ENCODE measurements around the gene GRIN2A.

Gene GRIN2A

DNA sequence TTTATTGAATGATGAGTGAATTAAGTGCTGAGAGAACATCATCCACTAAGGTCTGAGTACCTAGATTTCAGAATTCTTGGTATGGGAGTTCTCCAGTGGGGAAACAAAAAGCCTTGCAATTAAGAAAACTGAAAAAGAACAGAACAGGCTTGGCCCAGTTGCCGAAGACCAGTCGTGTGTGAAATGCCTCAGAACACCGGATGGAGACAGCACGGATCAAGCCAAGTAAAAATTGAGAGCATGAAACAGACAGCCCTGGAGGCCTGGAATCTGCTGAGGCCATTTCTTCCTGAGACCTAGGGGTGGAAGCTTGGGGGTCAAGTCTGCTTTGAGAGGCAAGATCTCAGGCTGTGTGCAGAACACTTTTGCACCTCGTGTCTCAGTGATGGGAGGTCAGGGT lies 43.3 kb downstream of the GRIN2A start:
- H3K27me3 ChIP-seq (replicated peaks; ENCODE audit: insufficient read depth, low read length) = no peaks in the 10 kb centered on the region
- TF ChIP-seq EZH2phosphoT487 (IDR thresholded peaks at IDR 0.05; ENCODE audit: low read length) (no peak), EZH2 (optimal IDR thresholded peaks at IDR 0.05; ENCODE audit: low read depth, low read length) (no peak)
- TF ChIP-seq, protein P1, sequence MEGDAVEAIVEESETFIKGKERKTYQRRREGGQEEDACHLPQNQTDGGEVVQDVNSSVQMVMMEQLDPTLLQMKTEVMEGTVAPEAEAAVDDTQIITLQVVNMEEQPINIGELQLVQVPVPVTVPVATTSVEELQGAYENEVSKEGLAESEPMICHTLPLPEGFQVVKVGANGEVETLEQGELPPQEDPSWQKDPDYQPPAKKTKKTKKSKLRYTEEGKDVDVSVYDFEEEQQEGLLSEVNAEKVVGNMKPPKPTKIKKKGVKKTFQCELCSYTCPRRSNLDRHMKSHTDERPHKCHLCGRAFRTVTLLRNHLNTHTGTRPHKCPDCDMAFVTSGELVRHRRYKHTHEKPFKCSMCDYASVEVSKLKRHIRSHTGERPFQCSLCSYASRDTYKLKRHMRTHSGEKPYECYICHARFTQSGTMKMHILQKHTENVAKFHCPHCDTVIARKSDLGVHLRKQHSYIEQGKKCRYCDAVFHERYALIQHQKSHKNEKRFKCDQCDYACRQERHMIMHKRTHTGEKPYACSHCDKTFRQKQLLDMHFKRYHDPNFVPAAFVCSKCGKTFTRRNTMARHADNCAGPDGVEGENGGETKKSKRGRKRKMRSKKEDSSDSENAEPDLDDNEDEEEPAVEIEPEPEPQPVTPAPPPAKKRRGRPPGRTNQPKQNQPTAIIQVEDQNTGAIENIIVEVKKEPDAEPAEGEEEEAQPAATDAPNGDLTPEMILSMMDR (IDR thresholded peaks at IDR 0.05; ENCODE audit: low read length) = no peak
- H3K4me2 ChIP-seq (ENCODE audit: low read depth, low read length) = no peak overlapping the region
- H3K9me3 ChIP-seq (replicated peaks; ENCODE audit: insufficient read depth, low read length) = no peaks in the 10 kb centered on the region
- H3K9ac ChIP-seq (ENCODE audit: low read length) = no peak overlapping the region
- no peaks in the 10 kb centered on the region for H3K4me1 ChIP-seq (ENCODE audit: low read length)
- H4K20me1 ChIP-seq (ENCODE audit: insufficient read depth, low read length) = no peaks in the 10 kb centered on the region
- no peaks in the 10 kb centered on the region for H3K79me2 ChIP-seq (ENCODE audit: low read length)
- no peak overlapping the region for H3K4me3 ChIP-seq (ENCODE audit: low read length)
- no peaks in the 10 kb centered on the region for H3K9me2 ChIP-seq (replicated peaks; ENCODE audit: insufficient read depth, low read length)
- DNase-seq = no peak
- no peaks in the 10 kb centered on the region for H3K36me3 ChIP-seq (replicated peaks; ENCODE audit: insufficient read depth, low read length)
- H2AFZ ChIP-seq (ENCODE audit: low read length) = no peak overlapping the region
- no peaks in the 10 kb centered on the region for H3F3A ChIP-seq (ENCODE audit: insufficient read depth, low read length)
- no peak overlapping the region for H3K27ac ChIP-seq (ENCODE audit: low read length)

DNA sequence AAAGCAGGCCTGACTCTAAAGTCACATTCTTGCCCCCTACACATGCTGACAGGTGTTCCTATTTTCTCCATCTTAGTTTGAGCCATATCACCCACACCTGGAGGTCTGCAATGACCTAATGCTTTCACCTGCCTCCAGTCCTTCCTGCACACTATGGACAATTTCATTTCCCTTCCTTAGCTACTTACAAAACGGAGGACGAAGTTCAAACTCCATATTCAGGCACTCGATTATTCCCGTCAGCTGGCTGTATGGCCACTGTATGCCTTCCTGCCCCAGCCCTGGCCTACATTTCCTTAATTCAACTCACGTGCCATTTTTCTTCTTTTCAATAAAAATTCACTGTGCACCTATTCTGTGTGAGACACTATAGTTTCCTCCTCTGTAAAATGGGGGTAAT lies 44.9 kb downstream of the GRIN2A start:
- no peak overlapping the region for H3K9ac ChIP-seq (ENCODE audit: low read length)
- no peak for DNase-seq
- no peaks in the 10 kb centered on the region for H3K9me3 ChIP-seq (replicated peaks; ENCODE audit: insufficient read depth, low read length)
- no peak overlapping the region for H3K27ac ChIP-seq (ENCODE audit: low read length)
- H4K20me1 ChIP-seq (ENCODE audit: insufficient read depth, low read length) = no peaks in the 10 kb centered on the region
- no peaks in the 10 kb centered on the region for H3K79me2 ChIP-seq (ENCODE audit: low read length)
- no peaks in the 10 kb centered on the region for H3F3A ChIP-seq (ENCODE audit: insufficient read depth, low read length)
- H3K4me1 ChIP-seq (ENCODE audit: low read length) = no peaks in the 10 kb centered on the region
- H3K4me3 ChIP-seq (ENCODE audit: low read length) = no peak overlapping the region
- no peaks in the 10 kb centered on the region for H3K27me3 ChIP-seq (replicated peaks; ENCODE audit: insufficient read depth, low read length)
- H3K36me3 ChIP-seq (replicated peaks; ENCODE audit: insufficient read depth, low read length) = no peaks in the 10 kb centered on the region
- TF ChIP-seq, protein P1 (IDR thresholded peaks at IDR 0.05; ENCODE audit: low read length) = no peak
- no peak for TF ChIP-seq EZH2 (optimal IDR thresholded peaks at IDR 0.05; ENCODE audit: low read depth, low read length)
- no peak for TF ChIP-seq EZH2phosphoT487 (IDR thresholded peaks at IDR 0.05; ENCODE audit: low read length)
- no peak overlapping the region for H3K4me2 ChIP-seq (ENCODE audit: low read depth, low read length)
- no peak overlapping the region for H2AFZ ChIP-seq (ENCODE audit: low read length)
- no peaks in the 10 kb centered on the region for H3K9me2 ChIP-seq (replicated peaks; ENCODE audit: insufficient read depth, low read length)

DNA sequence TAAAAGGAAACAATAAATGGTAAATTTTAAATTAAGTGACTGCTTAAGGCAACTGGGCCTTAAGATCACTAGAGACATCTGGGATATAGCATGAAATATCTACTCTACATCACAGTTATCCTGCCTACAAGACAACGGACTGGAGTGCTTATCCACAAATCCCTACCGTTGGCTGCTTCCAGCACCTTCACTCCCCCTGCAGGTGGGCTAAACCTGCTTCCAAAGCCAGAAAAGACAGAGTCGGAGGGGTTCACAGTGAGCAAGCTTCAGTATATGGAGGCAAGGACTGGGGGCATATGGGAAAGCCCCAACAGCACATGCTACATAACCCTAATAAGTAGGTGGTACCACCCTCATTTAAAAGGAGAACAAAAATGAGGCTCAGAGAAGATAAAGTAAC lies 45.3 kb downstream of the GRIN2A start:
- Histone ChIP-seq H3K9me2 (replicated peaks; ENCODE audit: insufficient read depth, low read length) (no peaks in the 10 kb centered on the region), H3K27ac (ENCODE audit: low read length) (no peak overlapping the region), H3K27me3 (replicated peaks; ENCODE audit: insufficient read depth, low read length) (no peaks in the 10 kb centered on the region), H3K79me2 (ENCODE audit: low read length) (no peaks in the 10 kb centered on the region), H3F3A (ENCODE audit: insufficient read depth, low read length) (no peaks in the 10 kb centered on the region), H3K4me2 (ENCODE audit: low read depth, low read length) (no peak overlapping the region), H3K4me3 (ENCODE audit: low read length) (no peak overlapping the region), H3K9me3 (replicated peaks; ENCODE audit: insufficient read depth, low read length) (no peaks in the 10 kb centered on the region), H4K20me1 (ENCODE audit: insufficient read depth, low read length) (no peaks in the 10 kb centered on the region), H3K4me1 (ENCODE audit: low read length) (no peaks in the 10 kb centered on the region), H2AFZ (ENCODE audit: low read length) (no peak overlapping the region), H3K36me3 (replicated peaks; ENCODE audit: insufficient read depth, low read length) (no peaks in the 10 kb centered on the region), H3K9ac (ENCODE audit: low read length) (no peak overlapping the region)
- TF ChIP-seq, protein P1 (IDR thresholded peaks at IDR 0.05; ENCODE audit: low read length) = no peak
- no peak for TF ChIP-seq EZH2phosphoT487 (IDR thresholded peaks at IDR 0.05; ENCODE audit: low read length)
- no peak for TF ChIP-seq EZH2 (optimal IDR thresholded peaks at IDR 0.05; ENCODE audit: low read depth, low read length)
- DNase-seq = no peak
